GM18867 (cell line): ENCODE data around the gene RHBG.

Experiments used
- ATAC-seq: cut with Tn5 transposase; IDR thresholded peaks from one replicate; pipeline ENCODE4 v1.9.1; 2021; ENCODE audit warnings: mild to moderate bottlenecking, moderate library complexity; ENCODE audit not compliant: unreplicated experiment

RHBG gene

GRCh38 chr1:156402331-156403020, 33.5 kb downstream of the RHBG start:
- no peak for ATAC-seq

DNA sequence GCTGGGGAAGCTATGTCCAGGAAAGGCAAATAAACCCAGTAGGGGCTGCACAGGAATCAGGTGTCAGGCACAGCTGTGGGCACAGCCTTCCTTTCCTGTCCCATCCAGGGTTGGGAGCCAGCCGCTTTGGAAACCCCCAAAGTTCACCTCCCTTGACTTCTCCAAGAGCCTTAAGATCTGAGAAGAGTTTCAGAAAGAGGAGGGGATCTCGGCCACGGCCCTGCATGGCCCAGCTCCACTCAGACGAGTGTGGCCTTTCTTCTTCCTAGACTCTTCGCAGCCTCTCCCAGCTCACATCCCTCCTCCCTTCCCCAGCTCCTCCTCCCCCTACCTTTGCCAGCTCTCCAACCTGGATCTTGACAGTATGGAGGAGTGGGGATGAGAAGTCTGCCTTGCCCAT, 36.7 kb downstream of the RHBG start:
- ATAC-seq = no peak

GRCh38 chr1:156406251-156406650, 37.2 kb downstream of the RHBG start:
- no peak for ATAC-seq

GRCh38 chr1:156407344-156407743, 38.3 kb downstream of the RHBG start:
- no peak for ATAC-seq

- no peak for ATAC-seq
These were observed 38.7 kb downstream of the RHBG start for GRCh38 chr1:156407760-156408159.

GRCh38 chr1:156409439-156409838, 40.4 kb downstream of the RHBG start:
- no peak for ATAC-seq

- ATAC-seq = no peak
These were observed 41.2 kb downstream of the RHBG start for GRCh38 chr1:156410238-156410637.

- ATAC-seq = no peak
These were observed 41.7 kb downstream of the RHBG start for GRCh38 chr1:156410740-156411139.

- no peak for ATAC-seq
These were observed 43.8 kb downstream of the RHBG start for GRCh38 chr1:156412653-156413321.

DNA sequence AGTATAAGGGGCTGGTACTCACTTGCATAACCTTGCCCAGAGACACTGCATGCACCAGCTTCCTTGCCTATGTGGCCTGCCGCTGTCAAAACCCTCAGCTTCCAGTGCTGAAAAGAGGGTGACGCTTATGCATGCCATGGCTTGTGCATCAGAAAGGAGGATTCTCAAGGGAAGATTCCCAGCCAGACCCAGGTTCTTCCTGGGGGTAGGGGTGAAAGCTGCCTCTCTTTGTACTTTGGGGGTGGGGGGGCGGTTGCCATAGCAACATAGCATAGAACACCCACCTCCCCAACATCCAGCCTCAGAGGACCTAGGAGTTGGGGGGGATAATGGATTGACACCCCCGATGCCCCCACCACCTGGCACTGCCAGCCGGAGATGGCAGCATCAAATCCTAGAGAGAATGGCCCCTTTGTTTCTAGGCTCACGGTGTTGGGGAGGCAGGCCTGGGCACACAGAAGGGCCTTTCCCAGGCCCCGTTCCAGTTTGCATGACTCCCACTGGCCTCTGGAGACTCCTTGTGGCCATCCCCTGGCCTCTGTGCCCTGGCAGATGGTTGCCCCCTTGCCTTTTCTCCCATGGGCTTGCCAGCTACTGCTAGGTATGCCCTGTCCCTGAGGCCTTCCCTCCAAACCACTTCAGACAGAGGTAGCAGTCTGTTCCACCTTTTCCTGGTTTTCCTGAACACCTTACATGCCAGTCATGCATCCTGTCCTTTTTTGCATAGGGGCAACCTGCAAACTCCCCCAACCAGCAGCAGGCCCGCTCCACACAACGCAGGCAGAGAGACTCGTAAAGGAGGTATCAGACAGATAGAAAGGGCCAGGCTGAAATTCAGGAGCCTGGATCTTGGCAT, 44.6 kb downstream of the RHBG start:
- no peak for ATAC-seq

DNA sequence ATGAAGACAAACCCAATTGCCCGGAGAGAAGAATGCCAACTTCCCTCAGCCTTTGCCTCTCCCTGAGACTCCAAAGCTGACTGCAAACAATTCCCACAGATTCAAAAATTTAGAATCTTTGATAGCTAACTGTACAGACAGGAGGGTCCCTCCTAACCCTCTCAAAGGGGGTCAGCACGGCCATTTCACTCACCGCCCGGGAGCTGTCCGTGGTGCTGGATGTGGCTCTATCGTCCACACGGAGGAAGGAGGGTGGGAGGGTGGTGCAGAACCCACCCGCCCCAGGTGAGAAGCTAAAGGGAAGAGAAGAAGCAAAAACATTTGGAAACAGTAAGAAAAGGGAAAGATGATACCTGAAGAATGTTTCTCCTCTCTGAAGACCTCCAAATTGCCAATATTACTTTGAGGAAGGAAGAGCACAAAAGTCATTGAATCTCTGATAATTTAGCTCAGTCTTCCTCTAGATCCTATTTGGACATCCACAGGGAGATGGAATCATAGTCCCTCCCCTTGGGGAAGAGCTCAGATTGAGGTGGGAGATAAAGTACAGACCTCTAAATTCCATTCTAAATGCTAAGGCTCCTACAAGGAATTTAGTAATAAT, 45.6 kb downstream of the RHBG start:
- ATAC-seq = no peak

DNA sequence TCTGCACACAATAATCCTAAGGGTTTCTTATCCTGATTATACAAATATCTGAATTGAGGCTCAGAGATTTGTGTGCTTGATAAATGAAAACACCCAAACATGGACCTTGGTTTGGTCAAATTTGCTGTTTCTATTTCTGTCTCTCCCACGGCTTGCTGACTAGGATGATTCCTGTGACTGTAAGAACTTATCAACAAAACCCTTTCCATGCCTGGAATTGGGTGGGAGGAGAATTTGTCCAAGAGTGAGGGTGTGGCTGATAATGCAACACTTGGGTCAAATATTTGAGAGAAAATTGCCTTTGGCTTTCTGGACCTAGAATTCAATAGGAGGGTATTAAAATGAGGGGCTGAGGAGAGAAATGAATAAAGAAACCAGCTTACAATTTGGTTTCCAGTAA, 48.0 kb downstream of the RHBG start:
- no peak for ATAC-seq

GRCh38 chr1:156417401-156418020, 48.5 kb downstream of the RHBG start:
- ATAC-seq = no peak

GRCh38 chr1:156418416-156419070, 49.5 kb downstream of the RHBG start:
- ATAC-seq = no peak

DNA sequence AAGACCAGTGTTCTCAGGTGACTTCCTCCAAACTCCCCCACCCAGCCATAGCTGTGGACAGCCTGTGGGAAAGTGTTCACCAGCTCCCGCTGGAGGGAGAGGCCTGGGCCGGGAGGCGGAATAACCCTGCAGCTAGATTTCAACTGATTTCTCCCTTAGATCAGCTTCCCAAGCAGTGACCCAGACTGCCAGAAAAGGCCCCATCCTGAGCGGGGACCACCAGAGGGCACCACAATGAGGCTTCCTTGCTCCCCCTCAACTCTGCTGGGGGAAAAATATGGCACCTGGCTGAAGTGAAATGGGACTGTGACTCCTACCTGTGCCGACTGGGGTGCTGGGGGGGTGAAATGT, 50.8 kb downstream of the RHBG start:
- ATAC-seq = peak; percentile 28

DNA sequence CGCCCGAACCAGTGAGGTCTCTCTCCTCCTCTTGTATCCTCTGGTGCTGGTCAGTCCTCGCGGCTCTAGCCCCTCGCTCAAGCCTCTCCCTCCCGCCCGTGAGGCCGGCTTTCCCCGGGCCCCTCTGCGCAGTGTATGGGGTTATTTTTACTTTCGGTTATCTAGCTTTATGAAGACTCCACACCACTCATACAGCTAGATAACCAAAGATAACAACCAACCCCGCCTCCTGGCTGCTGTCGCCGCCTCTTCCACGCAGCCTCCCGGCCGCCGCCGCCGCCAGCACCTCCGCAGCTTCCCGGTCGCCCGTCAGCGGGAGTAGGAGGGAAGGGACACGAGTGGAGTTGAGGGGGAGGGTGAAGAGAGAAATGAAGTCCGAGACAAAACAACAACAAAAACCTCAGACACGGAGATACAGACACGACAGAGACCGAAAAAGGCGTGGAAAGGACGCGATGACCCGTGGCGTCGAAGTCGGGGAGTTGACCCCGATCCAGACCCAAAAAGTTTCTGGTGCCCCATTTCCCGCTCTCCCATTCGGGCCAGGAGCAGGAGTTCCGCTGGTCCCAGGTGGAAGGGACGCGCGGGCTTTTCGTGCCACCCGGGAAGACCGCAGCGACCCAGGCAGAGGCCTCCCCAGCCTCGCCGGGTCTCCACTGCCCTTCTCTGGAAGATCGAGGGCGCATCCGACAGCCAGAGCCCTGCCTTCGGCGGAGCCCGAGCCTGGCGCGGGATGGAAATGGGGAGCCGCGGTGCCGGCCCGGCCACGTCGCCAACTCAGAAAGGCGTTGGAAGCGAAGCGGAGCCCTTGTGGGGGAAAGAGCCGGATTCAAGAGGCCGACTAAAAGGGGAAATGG, 51.4 kb downstream of the RHBG start:
- ATAC-seq = peak; percentile 55

- peak; percentile 69 for ATAC-seq
These were observed 52.3 kb downstream of the RHBG start for GRCh38 chr1:156421062-156421938.

DNA sequence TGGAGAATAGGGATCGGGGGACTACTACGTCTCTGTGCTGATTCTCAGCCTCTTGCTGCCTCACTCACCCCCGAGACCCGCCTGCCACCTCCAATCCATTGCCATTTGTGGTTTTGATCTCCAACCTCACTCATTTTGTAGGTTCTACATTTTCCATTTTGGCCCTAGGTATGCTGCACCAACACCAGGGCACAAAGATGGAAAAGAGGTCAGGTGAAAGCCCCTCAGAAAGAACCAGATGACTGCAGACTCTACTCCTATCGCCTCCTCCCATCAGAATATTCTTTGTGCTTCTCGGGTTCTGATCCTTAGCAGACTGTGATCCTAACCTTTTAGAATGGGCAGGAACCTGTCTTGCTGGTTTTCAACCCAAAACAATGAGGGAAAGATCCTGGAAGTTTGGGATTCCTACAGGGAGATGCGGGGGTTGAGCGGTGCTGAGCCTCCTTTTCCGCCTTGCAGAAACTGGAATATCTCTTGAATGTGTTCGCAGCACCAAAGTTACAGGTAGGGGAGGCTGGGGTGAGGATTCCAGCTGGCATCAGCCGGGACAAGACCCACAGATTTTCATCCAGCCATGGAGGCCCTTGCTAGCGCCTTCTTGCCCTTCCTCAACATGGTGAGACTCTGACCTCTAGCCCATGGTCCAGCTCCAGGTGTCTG, 53.1 kb downstream of the RHBG start:
- no peak for ATAC-seq
